OCI-LY3 (cell line): ENCODE measurements around the gene ECHS1.

Source experiments
- H2AFZ ChIP-seq: fragments of 200-600, 300-600 bp; shearing (Covaris generic); 2 replicates; pipeline ENCODE4 v1.6.0; 2014; ENCODE audit warnings: antibody characterized with exemption, low read depth, low read length
- H3K27ac ChIP-seq: fragments of 200-600, 300-600 bp; sonication (generic); 2 replicates; pipeline ENCODE4 v1.5.1; 2014; ENCODE audit warnings: mild to moderate bottlenecking, low read length, moderate library complexity, mixed read lengths
- H3K27me3 ChIP-seq: fragments of 200-600, 300-600 bp; sonication (generic); 2 replicates; pipeline ENCODE4 v1.6.1; 2014; ENCODE audit warnings: low read depth, low read length, mixed read lengths
- H3K36me3 ChIP-seq: fragments of 200-600, 300-600 bp; sonication (generic); replicated peaks from 2 replicates; pipeline ENCODE3; 2014; ENCODE audit warnings: low read depth, low read length, mixed read lengths
- H3K4me1 ChIP-seq: fragments of 300-600, 200-600 bp; sonication (generic); 2 replicates; pipeline ENCODE4 v1.6.1; 2014; ENCODE audit warnings: low read length, mixed read lengths
- H3K4me2 ChIP-seq: fragments of 200-600, 300-600 bp; sonication (generic); 2 replicates; pipeline ENCODE4 v1.6.1; 2014; ENCODE audit warnings: low read length, mixed read lengths
- H3K4me3 ChIP-seq: fragments of 300-600, 200-600 bp; sonication (generic); 2 replicates; pipeline ENCODE4 v1.5.1; 2014; ENCODE audit warnings: antibody characterized with exemption, mild to moderate bottlenecking, low read length, moderate library complexity
- H3K79me2 ChIP-seq: fragments of 300-600, 200-600 bp; shearing (Covaris generic); 2 replicates; pipeline ENCODE4 v1.6.1; 2014; ENCODE audit warnings: mild to moderate bottlenecking, low read length, mixed read lengths
- H3K9ac ChIP-seq: fragments of 300-600, 200-600 bp; shearing (Covaris generic); 2 replicates; pipeline ENCODE4 v1.6.0; 2014; ENCODE audit warnings: mild to moderate bottlenecking, low read length, moderate library complexity
- H3K9me3 ChIP-seq: fragments of 200-600, 300-600 bp; shearing (Covaris generic); 2 replicates; pipeline ENCODE4 v1.6.1; 2014; ENCODE audit warnings: low read length, mixed read lengths; ENCODE audit not compliant: insufficient read depth
- H4K20me1 ChIP-seq: fragments of 200-600, 300-600 bp; sonication (generic); 2 replicates; pipeline ENCODE4 v1.6.1; 2016; ENCODE audit warnings: low read length, mixed read lengths; ENCODE audit not compliant: insufficient read depth
- EZH2phosphoT487 ChIP-seq: fragments of 200-600 bp; shearing (Covaris generic); IDR thresholded peaks from 2 replicates; pipeline ENCODE4 v1.6.1; 2018; ENCODE audit warnings: antibody characterized with exemption, mixed run types, low read depth
- TF ChIP-seq, protein P1 (sequence below): fragments of 200-600, 300-600 bp; sonication (generic); IDR thresholded peaks from 2 replicates; pipeline ENCODE4 v1.5.1; 2014; ENCODE audit warnings: antibody characterized with exemption, low read length, low read depth

Gene ECHS1

DNA sequence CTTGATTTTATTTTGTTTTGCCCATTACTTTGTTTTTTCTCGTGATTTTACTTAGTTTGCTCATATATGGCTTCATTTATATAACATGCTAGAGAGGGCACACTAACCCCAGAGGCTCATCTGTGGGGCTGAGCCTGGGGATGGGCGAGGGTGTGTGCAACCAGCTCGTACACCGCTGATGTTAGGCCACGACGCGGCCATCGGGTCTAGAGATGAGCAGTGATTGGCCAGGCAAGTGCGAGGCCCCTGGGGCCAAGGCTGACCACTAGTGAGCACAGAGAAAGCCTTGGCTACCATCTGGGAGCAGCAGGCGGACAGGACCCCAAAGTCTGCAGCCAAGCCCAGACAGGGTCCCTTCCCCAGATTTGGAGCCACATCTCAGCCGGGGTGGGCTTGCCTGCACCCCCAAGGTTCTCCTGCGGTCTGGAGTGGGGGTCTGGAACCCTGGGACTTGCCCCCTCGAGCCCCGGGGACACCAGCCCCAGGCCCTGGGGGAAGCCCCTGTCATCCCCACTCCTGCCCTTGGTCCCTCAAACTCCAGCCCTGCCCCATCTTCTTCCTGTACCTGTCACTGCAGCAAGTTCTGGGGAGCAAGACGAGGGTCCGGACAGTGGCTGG, 19.1 kb downstream of the ECHS1 start:
- H3K4me3 ChIP-seq: no peak overlapping the region
- no peak overlapping the region for H3K9ac ChIP-seq
- H3K4me1 ChIP-seq: peaks cover 8% of the 10 kb centered on the region; the same call in 1 of the 2 replicates
- no peak overlapping the region for H2AFZ ChIP-seq
- H3K36me3 ChIP-seq: peaks cover 5% of the 10 kb centered on the region
- no peaks in the 10 kb centered on the region for H4K20me1 ChIP-seq
- no peak overlapping the region for H3K4me2 ChIP-seq
- TF ChIP-seq EZH2phosphoT487: no peak
- TF ChIP-seq, protein P1, sequence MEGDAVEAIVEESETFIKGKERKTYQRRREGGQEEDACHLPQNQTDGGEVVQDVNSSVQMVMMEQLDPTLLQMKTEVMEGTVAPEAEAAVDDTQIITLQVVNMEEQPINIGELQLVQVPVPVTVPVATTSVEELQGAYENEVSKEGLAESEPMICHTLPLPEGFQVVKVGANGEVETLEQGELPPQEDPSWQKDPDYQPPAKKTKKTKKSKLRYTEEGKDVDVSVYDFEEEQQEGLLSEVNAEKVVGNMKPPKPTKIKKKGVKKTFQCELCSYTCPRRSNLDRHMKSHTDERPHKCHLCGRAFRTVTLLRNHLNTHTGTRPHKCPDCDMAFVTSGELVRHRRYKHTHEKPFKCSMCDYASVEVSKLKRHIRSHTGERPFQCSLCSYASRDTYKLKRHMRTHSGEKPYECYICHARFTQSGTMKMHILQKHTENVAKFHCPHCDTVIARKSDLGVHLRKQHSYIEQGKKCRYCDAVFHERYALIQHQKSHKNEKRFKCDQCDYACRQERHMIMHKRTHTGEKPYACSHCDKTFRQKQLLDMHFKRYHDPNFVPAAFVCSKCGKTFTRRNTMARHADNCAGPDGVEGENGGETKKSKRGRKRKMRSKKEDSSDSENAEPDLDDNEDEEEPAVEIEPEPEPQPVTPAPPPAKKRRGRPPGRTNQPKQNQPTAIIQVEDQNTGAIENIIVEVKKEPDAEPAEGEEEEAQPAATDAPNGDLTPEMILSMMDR: no peak
- H3K79me2 ChIP-seq: peaks cover 9% of the 10 kb centered on the region
- no peaks in the 10 kb centered on the region for H3K27me3 ChIP-seq
- no peak overlapping the region for H3K27ac ChIP-seq
- H3K9me3 ChIP-seq: no peaks in the 10 kb centered on the region

DNA sequence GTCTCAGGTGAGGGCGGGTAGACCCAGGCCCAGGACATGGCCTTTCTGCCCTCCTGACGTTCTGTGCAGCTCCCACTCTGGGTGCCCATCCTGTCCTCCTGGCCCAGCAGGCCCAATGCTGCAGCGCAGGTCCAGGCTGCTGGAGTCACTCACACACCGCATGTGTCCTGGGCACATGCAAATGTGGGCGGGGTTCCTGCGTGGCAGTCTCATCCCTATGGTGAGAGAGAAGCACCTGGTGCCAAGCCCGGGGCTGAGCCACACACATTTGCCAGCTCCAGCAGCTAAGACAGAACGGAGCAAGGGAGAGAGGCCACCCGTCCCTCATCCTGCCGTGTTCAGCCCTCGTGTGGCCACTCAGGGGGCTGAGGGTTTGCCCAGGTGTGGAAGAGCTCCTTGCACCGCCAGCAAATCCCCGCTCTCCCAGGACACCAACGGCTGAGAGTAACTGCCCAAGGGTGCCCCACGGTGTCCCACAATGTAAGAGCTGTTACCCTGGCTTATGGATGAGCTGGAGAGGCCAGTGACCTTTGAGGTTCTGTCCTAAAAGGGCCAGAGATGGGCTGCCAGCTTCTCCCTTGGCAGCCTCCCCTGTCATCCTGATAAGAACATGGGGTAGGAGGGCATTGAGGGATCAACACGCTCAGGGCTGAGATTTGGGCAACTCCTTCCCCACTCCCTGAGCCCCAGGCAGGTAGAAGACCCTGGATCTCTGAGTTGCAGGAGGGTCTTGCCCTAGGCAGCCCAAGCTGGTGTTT, 19.8 kb downstream of the ECHS1 start:
- Histone ChIP-seq H3K27ac (no peak overlapping the region), H3K9ac (no peak overlapping the region), H3K4me1 (peaks cover 8% of the 10 kb centered on the region; the same call in 1 of the 2 replicates), H3K9me3 (no peaks in the 10 kb centered on the region), H3K79me2 (peaks cover 9% of the 10 kb centered on the region), H3K36me3 (peaks cover 5% of the 10 kb centered on the region), H4K20me1 (no peaks in the 10 kb centered on the region), H2AFZ (no peak overlapping the region), H3K27me3 (no peaks in the 10 kb centered on the region), H3K4me3 (no peak overlapping the region), H3K4me2 (no peak overlapping the region)
- TF ChIP-seq EZH2phosphoT487: no peak
- TF ChIP-seq, protein P1: no peak

DNA sequence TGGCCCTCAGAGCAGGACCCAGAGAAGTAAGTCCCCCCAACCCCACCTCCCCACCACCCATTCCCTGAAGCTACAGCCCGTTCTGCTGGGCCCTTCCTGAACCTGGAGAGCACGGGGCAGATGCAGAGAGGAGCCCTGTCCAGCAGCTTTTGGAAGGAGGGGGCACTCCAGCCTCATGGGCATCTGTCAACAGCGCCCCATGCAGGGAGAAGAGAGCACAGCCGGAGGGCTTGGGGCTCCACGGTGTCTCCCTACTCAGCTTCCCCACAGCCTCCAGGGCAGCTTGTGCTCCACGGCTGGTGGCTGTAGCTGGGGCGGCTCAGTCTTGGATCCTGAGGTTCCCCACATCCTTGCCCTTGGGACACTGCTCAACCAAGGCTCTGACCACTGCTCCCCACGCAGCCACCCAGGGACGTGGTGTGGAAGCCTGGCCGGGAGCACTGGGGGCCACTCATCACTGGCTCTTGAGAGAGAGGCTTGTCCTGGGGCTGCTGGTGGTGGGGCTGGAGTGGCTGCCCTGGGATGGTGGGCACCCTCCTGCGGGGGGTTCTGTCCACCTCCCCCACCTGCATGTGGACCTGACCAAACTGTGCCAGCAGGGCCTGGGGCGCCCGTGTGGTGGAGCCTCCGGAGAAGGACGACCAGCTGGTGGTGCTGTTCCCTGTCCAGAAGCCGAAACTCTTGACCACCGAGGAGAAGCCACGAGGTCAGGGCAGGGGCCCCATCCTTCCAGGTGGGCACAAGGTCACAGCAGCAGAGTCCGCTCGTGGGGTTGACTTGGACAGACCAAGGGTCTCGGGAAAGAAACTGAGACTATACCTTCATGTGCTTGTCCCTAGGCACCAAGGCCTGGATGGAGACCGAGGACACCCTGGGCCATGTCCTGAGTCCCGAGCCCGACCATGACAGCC, 21.5 kb downstream of the ECHS1 start:
- Histone ChIP-seq H3K4me3 (no peak overlapping the region), H3K36me3 (peaks cover 5% of the 10 kb centered on the region), H3K79me2 (peaks cover 7% of the 10 kb centered on the region), H2AFZ (no peak overlapping the region), H3K27ac (no peak overlapping the region), H4K20me1 (no peaks in the 10 kb centered on the region), H3K9me3 (no peaks in the 10 kb centered on the region), H3K4me2 (no peak overlapping the region), H3K27me3 (no peaks in the 10 kb centered on the region), H3K4me1 (peaks cover 7% of the 10 kb centered on the region; the same call in 1 of the 2 replicates), H3K9ac (no peak overlapping the region)
- TF ChIP-seq, protein P1: no peak
- TF ChIP-seq EZH2phosphoT487: no peak

DNA sequence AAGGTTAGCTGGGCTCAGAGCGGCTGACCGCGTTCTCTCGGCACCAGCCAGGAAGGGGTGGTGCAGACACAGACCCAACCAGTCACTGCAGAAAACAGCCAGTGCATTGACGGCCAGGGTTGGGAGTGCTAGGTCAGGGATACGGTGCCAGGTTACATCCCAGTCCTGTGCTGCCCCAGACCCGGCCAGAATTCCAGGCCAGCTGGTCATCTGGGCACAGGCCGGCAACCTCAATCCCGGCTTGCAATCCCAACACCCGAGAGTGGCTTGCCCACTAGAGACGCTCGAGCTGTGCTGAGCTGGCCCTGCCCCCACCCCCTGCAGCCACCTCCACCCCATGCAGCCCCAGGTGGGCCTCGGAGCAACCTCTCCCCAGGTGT, 22.2 kb downstream of the ECHS1 start:
- no peak for TF ChIP-seq EZH2phosphoT487
- no peak overlapping the region for H3K4me3 ChIP-seq

More for the DNA sequence above, 22.2 kb downstream of the ECHS1 start:
- Histone ChIP-seq H2AFZ (no peak overlapping the region), H3K9ac (no peak overlapping the region), H3K9me3 (no peaks in the 10 kb centered on the region), H3K4me2 (no peak overlapping the region), H3K36me3 (peaks cover 2% of the 10 kb centered on the region), H3K27me3 (no peaks in the 10 kb centered on the region), H4K20me1 (no peaks in the 10 kb centered on the region), H3K27ac (no peak overlapping the region), H3K79me2 (peaks cover under 1% of the 10 kb centered on the region; the same call in 1 of the 2 replicates), H3K4me1 (no peaks in the 10 kb centered on the region)
